NCI-H1436 treated with DMSO at 0.1 percent for 48 hours (cell line): ENCODE measurements around the gene BLCAP.

Source experiments
- DNase-seq: peaks from one replicate; lab custom pipeline; 2025; lab: John Stamatoyannopoulos, UW

The BLCAP gene

DNA sequence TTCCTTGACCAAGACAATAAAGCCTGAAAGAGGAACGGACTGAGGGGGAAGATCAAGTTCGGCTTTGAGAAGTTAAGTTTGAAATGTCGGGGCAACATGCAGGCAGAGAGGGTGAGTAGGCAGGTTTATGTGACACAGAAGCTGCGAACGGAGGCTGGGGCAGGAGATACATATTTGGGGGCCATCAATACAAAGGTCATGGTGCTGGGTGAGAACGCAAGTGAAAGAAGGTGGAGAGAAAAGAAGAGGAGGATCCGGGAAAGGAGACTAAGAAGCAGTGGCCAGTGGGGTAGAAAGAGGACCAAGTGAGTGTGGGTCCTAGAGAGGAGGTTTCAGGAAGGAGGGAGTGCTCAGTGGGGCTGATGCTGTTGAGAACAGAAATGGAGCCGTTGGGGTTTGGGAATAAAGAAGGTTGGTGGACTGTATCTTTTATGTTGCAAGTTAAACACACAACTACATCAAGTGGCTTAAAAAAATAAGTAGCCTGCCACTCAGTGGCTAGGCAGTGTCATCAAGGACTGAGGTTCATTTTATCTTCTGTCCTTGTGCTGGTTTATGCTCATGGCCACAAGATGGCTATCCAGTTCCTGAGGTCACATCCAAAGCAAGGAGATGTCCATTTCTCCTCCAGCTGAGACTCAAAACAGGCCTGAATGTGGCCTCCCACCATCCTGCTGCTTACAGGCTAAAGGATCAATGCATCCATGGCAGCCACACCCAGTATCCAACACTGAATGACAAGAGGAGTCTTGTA is 1.7 kb upstream of the BLCAP start:
- no peak for DNase-seq

DNA sequence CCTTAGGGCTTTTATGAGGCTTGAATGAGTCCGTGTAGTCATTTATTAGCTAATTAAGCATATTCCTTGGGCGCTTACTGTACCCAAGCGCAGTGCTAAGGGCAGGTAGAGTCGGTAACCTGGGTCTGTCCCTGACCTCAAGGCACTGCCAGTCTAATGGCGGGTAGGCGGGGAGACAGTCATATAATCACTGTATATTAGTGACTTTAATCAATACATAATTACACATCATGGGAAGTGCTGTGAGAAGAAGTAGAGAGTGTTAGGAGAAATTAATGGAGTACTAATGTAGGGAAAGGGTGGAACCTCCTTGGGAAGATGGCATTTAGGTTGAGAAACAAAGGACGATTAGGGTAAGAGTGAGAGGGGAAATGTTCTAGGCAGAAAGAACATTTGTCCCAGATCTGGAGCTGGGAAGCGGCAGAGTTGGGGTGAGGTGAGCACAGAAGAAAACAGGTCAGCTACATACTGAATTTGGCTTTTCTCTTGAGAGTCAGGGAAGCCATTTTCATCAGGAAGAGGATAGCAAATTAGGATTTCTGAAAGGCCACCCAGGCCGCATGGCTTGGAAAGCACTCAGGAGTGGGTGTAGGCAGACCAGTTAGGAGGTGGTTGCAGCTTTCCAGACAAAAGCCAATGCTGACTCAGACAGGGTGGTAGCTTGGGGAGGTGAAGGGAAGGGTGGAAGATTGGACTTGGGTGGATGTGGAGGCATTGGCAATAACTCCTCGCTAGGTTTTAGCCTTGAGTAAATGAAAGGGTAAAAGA is 954 bp upstream of the BLCAP start:
- DNase-seq: no peak

DNA sequence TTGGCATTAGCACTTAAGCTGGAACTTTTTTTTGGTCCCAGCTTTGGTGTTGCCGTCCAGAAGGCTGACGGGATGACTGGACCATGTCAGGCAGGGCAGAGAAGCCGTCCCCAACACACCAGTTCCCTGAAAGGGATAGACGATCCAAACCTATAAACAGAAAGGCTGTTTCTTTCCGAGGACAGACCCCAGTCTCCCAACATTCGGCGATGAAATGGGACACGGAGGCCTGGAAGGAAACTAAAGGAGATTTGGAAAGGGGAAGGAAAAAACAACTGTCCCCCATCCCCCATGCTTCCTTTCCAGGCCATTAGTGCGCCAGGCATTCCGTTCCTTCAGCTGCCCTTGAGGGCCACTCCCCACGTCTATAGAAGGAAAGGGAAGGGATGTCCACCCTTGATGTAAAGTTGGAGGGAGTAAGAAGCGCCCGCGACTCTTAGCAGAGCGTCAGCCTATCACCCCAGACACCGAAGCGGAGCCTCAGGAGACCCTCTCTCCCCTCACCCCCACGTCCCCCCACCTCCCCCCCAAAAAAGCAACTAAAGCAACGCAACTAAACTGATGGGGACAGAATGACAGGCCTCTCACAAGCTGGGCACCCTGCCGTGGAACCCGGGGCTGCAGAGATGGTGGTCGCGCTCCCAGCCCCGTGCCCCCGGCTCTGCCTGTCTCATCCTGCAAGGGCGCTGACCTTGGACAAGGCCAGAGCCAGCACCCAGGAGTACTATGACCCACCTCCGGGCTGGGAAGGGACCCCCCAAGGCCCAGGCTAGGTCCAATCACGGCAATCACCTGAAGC is 638 bp downstream of the BLCAP start:
- no peak for DNase-seq

DNA sequence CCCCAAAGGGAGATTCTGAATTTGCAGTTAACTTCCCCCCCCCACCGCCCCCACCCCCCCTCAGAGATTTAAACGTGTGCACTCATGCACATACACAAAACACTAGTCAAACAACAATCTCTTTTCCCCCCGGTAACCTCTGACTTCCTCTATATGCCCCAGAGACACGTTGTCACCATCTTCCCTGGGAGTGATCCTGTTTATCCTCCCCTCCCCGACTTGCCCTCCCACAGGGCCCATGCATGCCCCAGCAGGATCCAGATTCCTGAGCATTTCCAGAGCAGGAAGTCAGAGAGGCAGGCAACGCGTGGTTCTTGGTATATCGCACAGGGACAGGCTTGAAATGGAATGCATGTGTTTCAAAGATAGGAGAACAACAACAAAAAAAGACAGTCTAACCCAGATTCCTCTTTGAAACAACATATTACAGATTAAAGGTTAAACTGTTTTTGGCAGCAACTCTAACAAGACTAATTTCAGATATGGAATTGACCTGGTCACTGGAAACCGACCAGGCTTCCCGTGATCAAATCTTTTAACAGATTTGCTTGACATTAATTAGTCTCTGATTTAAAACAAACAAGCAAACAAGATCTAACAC is 1.3 kb downstream of the BLCAP start:
- no peak for DNase-seq

DNA sequence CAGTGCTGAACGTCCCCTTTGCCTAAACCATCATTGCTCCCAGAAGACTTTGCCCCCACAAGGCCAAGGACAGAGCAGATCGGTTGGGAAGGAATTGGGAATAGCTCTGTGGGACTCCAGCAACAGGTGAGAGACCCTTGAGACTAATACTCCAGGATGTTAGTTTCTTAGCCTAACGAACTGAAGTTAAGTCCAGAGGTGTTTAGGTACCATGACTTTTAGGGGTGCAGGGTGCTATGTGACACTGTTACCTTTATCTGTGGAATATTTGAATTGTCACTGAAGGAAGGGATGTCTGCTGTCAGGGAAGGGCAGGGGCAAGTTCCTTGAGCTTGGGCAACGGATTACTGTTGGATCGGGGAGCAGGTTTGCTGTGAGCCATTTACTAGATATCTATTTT is 1.9 kb downstream of the BLCAP start:
- no peak for DNase-seq

DNA sequence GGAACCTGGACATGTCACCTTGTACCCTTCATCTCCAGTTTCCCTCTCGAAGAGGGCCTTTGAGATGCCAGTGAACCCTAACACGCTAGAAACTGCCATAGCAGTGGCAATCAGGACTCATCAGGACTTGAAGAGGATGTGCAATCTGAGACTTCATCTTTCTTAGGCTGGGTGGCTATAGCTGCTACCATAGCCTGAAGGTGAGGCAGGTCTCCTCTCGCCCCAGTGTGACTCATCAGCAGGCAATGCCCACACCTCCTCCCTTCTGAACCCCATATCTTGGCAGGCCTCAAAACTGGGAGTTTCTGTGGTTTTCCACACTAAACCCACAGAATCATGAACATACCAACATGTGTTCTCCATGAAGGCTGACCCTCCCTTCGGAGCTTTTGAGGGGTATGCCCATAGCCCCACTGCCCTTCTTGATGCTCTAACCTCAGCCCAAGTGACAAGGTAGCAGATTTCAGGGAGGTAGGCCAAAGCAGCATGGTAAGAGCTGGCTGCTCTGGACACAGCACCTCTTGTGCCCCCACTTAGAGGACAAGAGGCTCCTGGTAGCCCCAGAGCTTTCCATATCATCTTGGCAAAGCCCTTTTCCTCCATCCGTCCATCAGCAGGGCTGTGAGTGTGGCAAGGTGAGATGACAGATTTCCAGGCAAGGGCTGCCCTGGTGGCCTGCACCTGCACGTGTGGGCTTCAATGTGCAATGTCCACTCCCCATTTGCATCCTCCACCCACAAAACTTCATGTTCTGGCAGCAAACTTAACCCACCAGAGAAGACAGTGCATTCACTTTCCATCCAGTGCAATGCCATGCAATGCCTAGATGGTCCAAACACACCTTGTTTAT is 2.6 kb downstream of the BLCAP start:
- DNase-seq: no peak

DNA sequence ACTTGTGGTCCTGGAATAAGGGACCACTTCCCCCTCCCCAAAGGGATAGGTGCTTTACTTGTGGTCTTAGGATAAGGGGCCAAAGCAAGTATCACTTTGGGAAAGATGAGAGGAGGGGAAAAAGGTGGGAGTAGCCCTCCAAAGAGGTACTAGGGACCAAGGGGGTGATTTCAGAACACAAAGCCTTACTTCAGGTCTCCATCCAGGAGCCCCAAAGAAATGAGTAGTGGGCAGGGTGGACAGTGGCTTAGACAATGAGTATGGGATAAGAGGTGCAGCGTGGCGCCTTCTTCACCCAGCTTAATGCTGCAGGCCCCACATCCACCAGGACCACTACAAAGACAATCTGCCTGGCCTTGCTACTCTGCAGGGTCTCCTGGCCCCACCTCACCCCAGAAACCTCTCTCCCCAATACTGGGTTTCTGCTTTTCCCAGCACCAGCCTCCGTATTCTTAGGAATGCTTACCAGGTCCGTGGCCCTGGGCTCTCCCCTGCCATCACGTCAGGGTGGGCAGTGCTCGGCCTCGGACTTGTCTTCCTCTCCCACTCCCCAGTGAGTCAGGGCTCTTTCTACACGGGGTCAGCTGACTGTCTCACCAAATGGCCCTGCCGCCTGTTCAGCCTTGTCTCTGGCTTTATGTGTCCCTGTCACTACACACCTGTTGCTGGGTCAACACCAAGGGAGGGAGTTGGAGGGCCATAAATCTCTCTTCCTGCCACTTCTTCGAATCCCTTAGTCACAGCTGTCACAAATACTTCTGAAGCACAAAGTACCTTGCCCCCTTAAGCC is 3.6 kb downstream of the BLCAP start:
- DNase-seq: no peak

DNA sequence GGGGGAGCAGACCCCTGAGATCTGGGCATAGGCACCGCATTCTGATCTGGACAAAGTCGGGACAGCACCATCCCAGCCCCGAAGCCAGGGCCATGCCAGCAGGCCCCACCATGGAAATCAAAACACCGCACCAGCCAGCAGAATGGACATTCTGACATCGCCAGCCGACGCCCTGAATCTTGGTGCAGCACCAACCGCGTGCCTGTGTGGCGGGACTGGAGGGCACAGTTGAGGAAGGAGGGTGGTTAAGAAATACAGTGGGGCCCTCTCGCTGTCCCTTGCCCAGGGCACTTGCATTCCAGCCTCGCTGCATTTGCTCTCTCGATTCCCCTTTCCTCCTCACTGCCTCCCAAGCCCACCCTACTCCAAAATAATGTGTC is 4.7 kb downstream of the BLCAP start:
- DNase-seq: no peak

DNA sequence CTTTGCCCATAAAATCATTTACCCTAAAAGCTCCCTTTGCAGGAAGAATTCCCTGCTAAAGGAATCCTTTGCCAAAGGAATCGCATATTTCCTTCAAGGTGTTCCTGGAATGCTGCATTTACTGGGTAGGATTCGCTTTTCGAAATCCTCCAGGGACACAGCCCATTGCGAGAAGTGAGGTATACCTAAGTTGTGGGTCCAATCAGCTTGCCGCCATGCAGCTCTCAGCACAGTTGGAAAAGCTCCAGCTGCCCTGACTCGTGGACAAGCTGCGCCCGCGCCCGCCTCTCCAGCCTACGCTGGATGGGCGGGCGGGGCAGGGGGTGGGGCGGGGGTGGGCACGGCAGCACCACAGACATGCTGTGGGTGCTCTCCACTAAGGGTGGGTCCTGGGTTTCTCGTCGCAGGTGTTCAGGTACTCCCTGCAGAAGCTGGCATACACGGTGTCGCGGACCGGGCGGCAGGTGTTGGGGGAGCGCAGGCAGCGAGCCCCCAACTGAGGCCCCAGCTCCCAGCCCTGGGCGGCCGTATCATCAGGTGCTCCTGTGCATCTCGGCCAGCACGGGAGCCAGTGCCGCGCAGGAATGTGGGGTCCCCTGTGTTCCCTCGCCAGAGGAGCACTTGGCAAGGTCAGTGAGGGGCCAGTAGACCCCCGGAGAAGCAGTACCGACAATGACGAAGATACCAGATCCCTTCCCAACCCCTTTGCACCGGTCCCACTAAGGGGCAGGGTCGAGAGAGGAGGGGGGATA is 5.2 kb downstream of the BLCAP start:
- no peak for DNase-seq

DNA sequence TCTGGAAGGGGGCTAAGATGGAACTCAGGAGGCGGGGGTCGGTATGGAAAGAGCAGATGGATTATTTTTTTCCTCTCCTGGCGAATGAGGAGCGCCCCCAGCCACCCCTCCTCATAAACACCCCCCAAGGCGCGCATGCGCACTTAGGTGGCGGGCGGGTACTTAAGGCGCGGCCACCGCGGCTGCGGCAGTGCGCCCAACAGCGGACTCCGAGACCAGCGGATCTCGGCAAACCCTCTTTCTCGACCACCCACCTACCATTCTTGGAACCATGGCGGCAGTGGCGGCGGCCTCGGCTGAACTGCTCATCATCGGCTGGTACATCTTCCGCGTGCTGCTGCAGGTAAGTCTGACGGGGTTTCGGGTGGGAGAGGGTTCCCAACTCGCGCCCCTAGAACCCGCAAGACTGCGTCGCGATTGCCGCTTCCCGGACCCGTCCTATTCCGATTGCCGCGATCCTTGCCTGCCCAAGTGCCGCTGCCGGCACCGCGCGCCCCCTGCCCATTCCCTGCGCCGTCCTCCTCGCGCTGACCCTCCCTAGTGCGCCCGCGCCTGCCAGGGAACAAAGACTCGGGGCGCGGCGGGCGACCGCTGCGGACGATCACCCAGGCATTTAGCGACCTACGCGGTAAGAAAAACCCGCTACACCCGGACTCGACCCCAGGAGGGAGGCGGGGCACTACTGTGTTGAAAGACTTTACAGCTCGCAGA is 6.5 kb downstream of the BLCAP start, which contains the start of gene NNAT:
Gene NNAT (plus strand): TSS at position 190 of the 711 bp plus-strand sequence. CDS start 82 bp downstream, at position 272.
- DNase-seq: no peak

DNA sequence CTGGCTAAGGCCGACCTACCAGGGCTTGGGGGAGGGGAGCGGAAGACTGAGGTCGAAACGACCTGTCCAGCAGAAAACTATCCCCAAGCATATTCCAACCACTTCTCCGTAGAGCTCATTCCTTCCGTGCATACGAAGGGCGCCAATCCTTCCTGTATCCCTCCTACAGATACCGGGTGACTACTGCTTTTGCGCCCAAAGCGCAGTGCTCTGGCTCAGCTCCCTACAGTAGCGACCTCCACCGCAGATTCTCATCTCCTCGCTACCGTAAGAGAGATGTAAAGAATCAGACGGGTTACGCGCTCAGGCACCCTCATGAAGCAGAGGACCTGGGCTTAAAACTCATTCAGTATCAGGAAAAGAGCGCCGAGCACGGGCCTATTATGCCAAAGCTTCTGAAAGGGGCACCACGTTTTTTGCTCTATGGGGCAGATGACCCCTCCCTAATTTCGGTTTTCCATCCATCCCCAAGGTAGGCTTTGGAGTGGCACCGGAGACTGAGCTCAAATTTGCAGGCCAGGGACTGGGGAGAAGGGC is 7.2 kb downstream of the BLCAP start:
- no peak for DNase-seq

DNA sequence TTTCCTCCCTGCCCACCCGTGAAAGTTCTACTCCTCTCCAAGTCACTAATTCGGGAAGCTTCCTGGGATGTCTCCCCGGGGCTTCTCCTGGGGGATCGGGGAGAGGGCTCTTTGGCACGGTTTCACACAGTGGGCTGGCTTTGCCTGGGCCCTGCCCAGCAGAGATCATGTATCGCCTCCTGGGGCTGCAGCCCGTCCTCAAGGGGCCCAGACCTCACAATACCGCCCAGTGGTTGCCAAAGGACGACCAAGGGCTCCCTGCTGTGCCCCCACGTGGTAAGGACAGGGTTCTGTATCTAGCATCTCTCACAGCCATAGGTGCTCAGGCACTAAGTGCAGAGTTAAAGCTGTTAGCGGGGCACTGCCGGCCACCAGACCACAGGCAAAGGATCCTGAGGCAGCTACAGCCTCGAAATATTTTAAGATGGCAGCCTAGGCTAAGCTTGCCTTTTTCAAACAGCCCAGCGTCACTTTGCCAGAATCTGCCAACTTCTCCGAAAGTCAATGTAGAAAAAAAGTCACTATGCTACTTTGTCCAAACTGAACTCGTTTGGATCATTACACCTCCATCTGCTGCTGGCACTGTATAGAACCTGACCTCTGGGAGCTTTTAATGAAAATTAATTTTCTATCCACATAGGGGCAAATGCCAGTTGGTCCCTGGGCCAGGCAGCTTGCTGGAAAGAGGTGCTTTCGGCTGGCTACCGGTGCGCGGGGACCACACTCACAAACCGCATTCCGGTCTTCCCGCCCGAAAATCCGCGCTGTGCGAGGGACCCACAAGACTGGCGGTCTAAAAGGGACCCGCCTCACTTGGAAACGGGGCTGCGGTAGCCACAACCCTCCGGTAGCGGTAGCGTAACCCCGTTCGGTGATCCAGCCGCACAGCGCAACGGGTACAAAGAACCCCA is 7.9 kb downstream of the BLCAP start:
- peak; percentile 33 for DNase-seq

DNA sequence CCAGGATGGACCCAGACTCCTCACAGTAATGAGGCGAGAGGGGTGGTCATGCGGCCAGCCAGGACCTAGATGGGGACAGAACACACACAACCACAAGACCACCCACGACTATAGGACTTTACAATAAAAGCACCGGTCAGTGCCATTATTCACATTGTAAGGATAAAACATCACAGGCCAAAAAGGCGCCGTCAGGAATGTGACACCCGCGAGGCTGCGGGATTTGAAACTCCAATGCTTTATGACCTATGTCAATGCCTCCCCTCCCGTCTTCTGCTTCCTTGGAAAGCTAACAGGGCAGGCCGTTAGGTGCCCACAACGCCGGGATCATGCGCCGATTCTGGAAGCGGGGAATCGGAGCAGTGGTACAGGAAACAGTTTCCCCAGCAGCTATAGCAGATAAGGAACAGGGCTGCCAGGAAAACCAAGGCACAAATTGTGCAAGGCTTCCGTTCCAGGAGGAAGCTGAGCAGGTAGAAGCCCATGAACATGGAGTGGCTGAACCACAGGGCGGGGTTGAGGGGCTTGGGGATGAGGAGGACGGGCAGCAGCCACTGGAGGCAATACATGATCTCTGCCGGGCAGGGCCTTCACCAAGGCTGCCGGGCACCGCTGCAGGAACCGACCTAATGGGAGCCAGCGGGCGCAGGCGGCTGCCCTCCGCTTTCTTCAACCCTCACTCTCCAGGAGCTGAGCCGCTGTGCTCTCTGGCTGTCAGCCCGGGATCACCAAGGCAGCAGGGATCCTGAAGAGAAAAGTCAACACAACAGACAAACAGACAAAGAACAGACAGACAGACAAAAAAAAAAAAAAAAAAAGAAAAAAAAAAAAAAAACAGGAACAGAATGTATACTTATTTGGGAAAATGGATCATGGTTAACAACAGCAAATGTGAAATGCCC is 8.8 kb downstream of the BLCAP start:
- DNase-seq: no peak

DNA sequence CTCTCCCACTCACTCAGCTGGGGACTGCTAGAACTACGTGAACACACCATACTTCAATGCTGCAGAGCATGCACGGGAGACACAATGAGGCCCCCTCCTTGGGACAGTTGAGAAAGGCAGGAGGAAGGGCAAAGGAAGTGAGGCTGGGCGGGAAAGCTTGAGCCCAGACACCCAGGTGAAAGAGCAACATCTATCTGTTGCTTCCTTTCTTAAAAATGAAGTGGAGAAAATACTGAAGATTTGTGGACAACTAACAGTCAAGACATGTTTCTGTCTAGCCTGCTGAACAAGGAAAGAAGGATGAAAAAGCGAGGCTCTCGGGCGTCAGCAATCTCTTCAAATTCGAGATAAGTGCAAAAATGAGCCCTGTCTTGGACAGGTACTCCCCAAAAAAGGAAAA is 9.6 kb downstream of the BLCAP start:
- no peak for DNase-seq

DNA sequence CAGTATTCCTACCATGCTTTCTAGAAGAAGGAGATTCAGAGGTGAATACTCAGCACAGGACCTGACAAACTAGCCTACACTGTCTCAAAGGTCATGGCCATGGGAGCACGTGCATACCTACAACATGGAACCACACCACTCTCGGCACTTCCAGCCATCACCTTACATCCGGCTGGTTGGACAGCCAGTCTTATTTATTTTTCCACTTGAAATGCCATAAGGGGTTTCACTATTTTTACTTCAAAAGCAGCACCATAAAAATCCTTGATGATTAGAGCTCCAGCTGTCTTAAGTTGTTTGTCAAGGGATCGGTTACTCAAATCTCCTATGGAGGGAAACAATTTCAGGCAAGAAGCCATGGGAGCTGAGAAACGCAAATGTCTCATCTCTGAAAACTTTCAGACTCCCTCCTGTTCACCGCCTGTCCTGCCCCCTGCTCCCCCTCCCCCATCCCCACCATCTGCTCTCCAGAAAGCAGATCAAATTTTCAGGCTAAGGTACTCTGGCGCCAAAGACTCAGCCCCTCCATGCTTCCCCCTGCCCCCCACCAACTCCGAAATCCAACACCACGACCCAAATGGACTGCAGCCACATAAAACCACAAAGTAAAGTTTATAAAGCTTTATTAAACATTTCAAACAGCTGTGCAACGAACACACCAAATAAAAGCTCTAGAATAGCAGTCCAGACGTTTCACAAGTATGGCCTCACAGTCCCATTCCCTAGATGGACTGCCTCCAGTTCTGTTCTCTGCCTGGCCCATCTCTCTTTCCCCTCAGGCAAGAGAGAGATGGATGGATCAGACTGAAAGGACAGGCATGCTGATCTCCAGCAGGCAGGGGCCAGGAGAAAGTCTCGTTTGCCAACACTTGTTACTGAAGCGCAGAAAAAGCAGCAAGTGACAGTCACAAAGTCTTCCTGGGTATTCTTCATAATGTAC is 10.6 kb downstream of the BLCAP start:
- DNase-seq: no peak

DNA sequence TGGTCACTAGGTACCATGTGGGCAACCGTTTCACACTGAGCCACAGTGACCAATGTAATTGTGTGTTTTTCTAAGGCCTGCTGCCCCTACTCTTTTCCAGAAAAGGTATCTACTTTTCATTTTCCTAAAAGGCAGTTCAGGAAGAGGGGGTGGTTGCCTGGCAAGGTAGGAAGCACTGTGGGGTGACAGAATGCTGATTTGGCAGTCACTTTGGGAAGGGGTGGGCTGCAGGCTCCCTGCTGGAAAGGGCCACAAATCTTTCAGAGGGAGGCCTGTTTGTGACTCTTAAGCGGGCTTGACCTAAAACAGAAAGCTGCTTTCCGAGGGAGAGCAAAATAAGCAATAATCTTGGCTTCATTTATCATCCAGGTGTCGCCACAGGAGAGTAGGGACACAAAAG is 11.8 kb downstream of the BLCAP start:
- DNase-seq: no peak
